ENCODE data around the gene EMP1.

The EMP1 gene

GRCh38 chr12:13162904-13163303 is 33.6 kb upstream of the EMP1 start:
- Histone ChIP-seq H3K4me1 (ENCODE audit: control insufficient read depth, low read depth, low read length) (no peaks in the 10 kb centered on the region), H3K9ac (ENCODE audit: low read length) (no peak overlapping the region), H3K9me3 (ENCODE audit: control insufficient read depth, low read depth, low read length) (no peaks in the 10 kb centered on the region), H3K36me3 (ENCODE audit: control insufficient read depth, low read depth, low read length) (no peaks in the 10 kb centered on the region), H3K4me3 (ENCODE audit: low read length) (no peak overlapping the region), H3K27ac (ENCODE audit: low read length) (no peak overlapping the region), H3K27me3 (ENCODE audit: control insufficient read depth, insufficient read depth, low read length) (no peaks in the 10 kb centered on the region)

- Histone ChIP-seq H3K9me3 (ENCODE audit: control insufficient read depth, low read depth, low read length) (no peaks in the 10 kb centered on the region), H3K4me3 (ENCODE audit: low read length) (no peak overlapping the region), H3K27ac (ENCODE audit: low read length) (no peak overlapping the region), H3K9ac (ENCODE audit: low read length) (no peak overlapping the region), H3K36me3 (ENCODE audit: control insufficient read depth, low read depth, low read length) (no peaks in the 10 kb centered on the region), H3K27me3 (ENCODE audit: control insufficient read depth, insufficient read depth, low read length) (no peaks in the 10 kb centered on the region), H3K4me1 (ENCODE audit: control insufficient read depth, low read depth, low read length) (no peaks in the 10 kb centered on the region)
Measured at GRCh38 chr12:13163868-13164635, 32.5 kb upstream of the EMP1 start.

GRCh38 chr12:13164921-13165616 is 31.5 kb upstream of the EMP1 start:
- no peaks in the 10 kb centered on the region for H3K27me3 ChIP-seq (ENCODE audit: control insufficient read depth, insufficient read depth, low read length)
- H3K9me3 ChIP-seq (ENCODE audit: control insufficient read depth, low read depth, low read length), result no peaks in the 10 kb centered on the region
- H3K36me3 ChIP-seq (ENCODE audit: control insufficient read depth, low read depth, low read length), result no peaks in the 10 kb centered on the region
- H3K4me3 ChIP-seq (ENCODE audit: low read length), result no peak overlapping the region
- no peak overlapping the region for H3K27ac ChIP-seq (ENCODE audit: low read length)
- H3K4me1 ChIP-seq (ENCODE audit: control insufficient read depth, low read depth, low read length), result no peaks in the 10 kb centered on the region
- H3K9ac ChIP-seq (ENCODE audit: low read length), result no peak overlapping the region

- no peaks in the 10 kb centered on the region for H3K36me3 ChIP-seq (ENCODE audit: control insufficient read depth, low read depth, low read length)
- no peak overlapping the region for H3K4me3 ChIP-seq (ENCODE audit: low read length)
- H3K4me1 ChIP-seq (ENCODE audit: control insufficient read depth, low read depth, low read length), result no peaks in the 10 kb centered on the region
- no peaks in the 10 kb centered on the region for H3K27me3 ChIP-seq (ENCODE audit: control insufficient read depth, insufficient read depth, low read length)
- no peak overlapping the region for H3K9ac ChIP-seq (ENCODE audit: low read length)
- no peaks in the 10 kb centered on the region for H3K9me3 ChIP-seq (ENCODE audit: control insufficient read depth, low read depth, low read length)
- no peak overlapping the region for H3K27ac ChIP-seq (ENCODE audit: low read length)
Measured at GRCh38 chr12:13165617-13166041, 30.9 kb upstream of the EMP1 start.

GRCh38 chr12:13167226-13167625 is 29.3 kb upstream of the EMP1 start:
- Histone ChIP-seq H3K36me3 (ENCODE audit: control insufficient read depth, low read depth, low read length) (no peaks in the 10 kb centered on the region), H3K4me3 (ENCODE audit: low read length) (no peak overlapping the region), H3K27ac (ENCODE audit: low read length) (no peak overlapping the region), H3K9me3 (ENCODE audit: control insufficient read depth, low read depth, low read length) (no peaks in the 10 kb centered on the region), H3K4me1 (ENCODE audit: control insufficient read depth, low read depth, low read length) (peaks cover 8% of the 10 kb centered on the region), H3K27me3 (ENCODE audit: control insufficient read depth, insufficient read depth, low read length) (no peaks in the 10 kb centered on the region), H3K9ac (ENCODE audit: low read length) (no peak overlapping the region)

- Histone ChIP-seq H3K9ac (ENCODE audit: low read length) (no peak overlapping the region), H3K27me3 (ENCODE audit: control insufficient read depth, insufficient read depth, low read length) (no peaks in the 10 kb centered on the region), H3K27ac (ENCODE audit: low read length) (no peak overlapping the region), H3K4me1 (ENCODE audit: control insufficient read depth, low read depth, low read length) (peaks cover 15% of the 10 kb centered on the region), H3K36me3 (ENCODE audit: control insufficient read depth, low read depth, low read length) (no peaks in the 10 kb centered on the region), H3K4me3 (ENCODE audit: low read length) (no peak overlapping the region), H3K9me3 (ENCODE audit: control insufficient read depth, low read depth, low read length) (no peaks in the 10 kb centered on the region)
Measured at GRCh38 chr12:13167906-13168305, 28.6 kb upstream of the EMP1 start.

- Histone ChIP-seq H3K9me3 (ENCODE audit: control insufficient read depth, low read depth, low read length) (no peaks in the 10 kb centered on the region), H3K4me3 (ENCODE audit: low read length) (no peak overlapping the region), H3K27me3 (ENCODE audit: control insufficient read depth, insufficient read depth, low read length) (no peaks in the 10 kb centered on the region), H3K27ac (ENCODE audit: low read length) (no peak overlapping the region), H3K36me3 (ENCODE audit: control insufficient read depth, low read depth, low read length) (no peaks in the 10 kb centered on the region), H3K4me1 (ENCODE audit: control insufficient read depth, low read depth, low read length) (peaks cover 22% of the 10 kb centered on the region), H3K9ac (ENCODE audit: low read length) (no peak overlapping the region)
Measured at GRCh38 chr12:13169272-13169671, 27.3 kb upstream of the EMP1 start.

GRCh38 chr12:13170892-13171490 is 25.5 kb upstream of the EMP1 start:
- no peaks in the 10 kb centered on the region for H3K9me3 ChIP-seq (ENCODE audit: control insufficient read depth, low read depth, low read length)
- H3K9ac ChIP-seq (ENCODE audit: low read length), result no peak overlapping the region
- no peak overlapping the region for H3K27ac ChIP-seq (ENCODE audit: low read length)
- no peaks in the 10 kb centered on the region for H3K27me3 ChIP-seq (ENCODE audit: control insufficient read depth, insufficient read depth, low read length)
- peaks cover 22% of the 10 kb centered on the region for H3K4me1 ChIP-seq (ENCODE audit: control insufficient read depth, low read depth, low read length)
- H3K36me3 ChIP-seq (ENCODE audit: control insufficient read depth, low read depth, low read length), result no peaks in the 10 kb centered on the region
- H3K4me3 ChIP-seq (ENCODE audit: low read length), result no peak overlapping the region

GRCh38 chr12:13171921-13172859 is 24.3 kb upstream of the EMP1 start:
- Histone ChIP-seq H3K9me3 (ENCODE audit: control insufficient read depth, low read depth, low read length) (no peaks in the 10 kb centered on the region), H3K36me3 (ENCODE audit: control insufficient read depth, low read depth, low read length) (no peaks in the 10 kb centered on the region), H3K4me3 (ENCODE audit: low read length) (no peak overlapping the region), H3K4me1 (ENCODE audit: control insufficient read depth, low read depth, low read length) (peaks cover 22% of the 10 kb centered on the region), H3K27me3 (ENCODE audit: control insufficient read depth, insufficient read depth, low read length) (no peaks in the 10 kb centered on the region), H3K9ac (ENCODE audit: low read length) (no peak overlapping the region), H3K27ac (ENCODE audit: low read length) (no peak overlapping the region)

GRCh38 chr12:13173012-13173932 is 23.3 kb upstream of the EMP1 start:
- no peaks in the 10 kb centered on the region for H3K36me3 ChIP-seq (ENCODE audit: control insufficient read depth, low read depth, low read length)
- H3K4me3 ChIP-seq (ENCODE audit: low read length), result no peak overlapping the region
- no peaks in the 10 kb centered on the region for H3K9me3 ChIP-seq (ENCODE audit: control insufficient read depth, low read depth, low read length)
- no peaks in the 10 kb centered on the region for H3K27me3 ChIP-seq (ENCODE audit: control insufficient read depth, insufficient read depth, low read length)
- H3K27ac ChIP-seq (ENCODE audit: low read length), result no peak overlapping the region
- H3K4me1 ChIP-seq (ENCODE audit: control insufficient read depth, low read depth, low read length), result peaks cover 22% of the 10 kb centered on the region
- H3K9ac ChIP-seq (ENCODE audit: low read length), result no peak overlapping the region
